Activated B cell treated with CpG ODN at 0.5 μM for 24 hours (primary cell): ENCODE results near the gene RCCD1. TPM values are rescaled to one million over a fixed set of nuclear protein-coding genes. Genes with fewer than 3 reads are reported as not detected.

ENCODE experiments used
- ATAC-seq: fragments of 200-7000 bp; cut with Tn5 transposase; one replicate; pipeline ENCODE4 v1.10.0; 2021; ENCODE audit warnings: low read depth, mild to moderate bottlenecking, moderate library complexity
- CTCF ChIA-PET: fragments of 350-600 bp; sonication (Branson Sonifier 250); formaldehyde crosslinking; loops from one replicate; lab custom pipeline; 2021; ENCODE audit warnings: antibody characterized with exemption; lab: Charles Lee
- POLR2A ChIA-PET: fragments of 350-600 bp; sonication (Branson Sonifier 250); formaldehyde crosslinking; loops from one replicate; lab custom pipeline; 2021; ENCODE audit warnings: antibody characterized with exemption; lab: Charles Lee
- DNase-seq: peaks from one replicate; pipeline ENCODE4 v3.0.0; 2022
- H3K27ac Mint-ChIP-seq: one replicate; pipeline ENCODE4 v1.8.0; 2020; ENCODE audit warnings: mixed read lengths
- H3K27me3 Mint-ChIP-seq: one replicate; pipeline ENCODE4 v1.8.0; 2021; ENCODE audit warnings: mixed read lengths
- H3K36me3 Mint-ChIP-seq: one replicate; pipeline ENCODE4 v1.8.0; 2021; ENCODE audit warnings: low read depth, mixed read lengths
- H3K4me1 Mint-ChIP-seq: one replicate; pipeline ENCODE4 v1.8.0; 2021; ENCODE audit warnings: mixed read lengths
- H3K4me3 Mint-ChIP-seq: one replicate; pipeline ENCODE4 v1.8.0; 2020; ENCODE audit warnings: mild to moderate bottlenecking, mixed read lengths
- H3K9me3 Mint-ChIP-seq: one replicate; pipeline ENCODE4 v1.8.0; 2020; ENCODE audit warnings: mixed read lengths
- intact Hi-C: fragments of 100-400 bp; cut with micrococcal nuclease; formaldehyde crosslinking; loops from one replicate; pipeline ENCODE4 v1.15.1; 2024
- total RNA-seq: library from RNA; stranded (reverse); gene quantifications from 2 replicates; pipeline ENCODE4 v1.2.3, GENCODE V29; 2022
- TF ChIP-seq, protein P1 (sequence below): fragments of 200-600 bp; IDR thresholded peaks from one replicate; pipeline ENCODE4 v1.8.0; 2022; ENCODE audit warnings: antibody characterized with exemption, mild to moderate bottlenecking

RCCD1 gene
- total RNA-seq, 1 donor from 2014 or later, result 19.3 TPM

DNA sequence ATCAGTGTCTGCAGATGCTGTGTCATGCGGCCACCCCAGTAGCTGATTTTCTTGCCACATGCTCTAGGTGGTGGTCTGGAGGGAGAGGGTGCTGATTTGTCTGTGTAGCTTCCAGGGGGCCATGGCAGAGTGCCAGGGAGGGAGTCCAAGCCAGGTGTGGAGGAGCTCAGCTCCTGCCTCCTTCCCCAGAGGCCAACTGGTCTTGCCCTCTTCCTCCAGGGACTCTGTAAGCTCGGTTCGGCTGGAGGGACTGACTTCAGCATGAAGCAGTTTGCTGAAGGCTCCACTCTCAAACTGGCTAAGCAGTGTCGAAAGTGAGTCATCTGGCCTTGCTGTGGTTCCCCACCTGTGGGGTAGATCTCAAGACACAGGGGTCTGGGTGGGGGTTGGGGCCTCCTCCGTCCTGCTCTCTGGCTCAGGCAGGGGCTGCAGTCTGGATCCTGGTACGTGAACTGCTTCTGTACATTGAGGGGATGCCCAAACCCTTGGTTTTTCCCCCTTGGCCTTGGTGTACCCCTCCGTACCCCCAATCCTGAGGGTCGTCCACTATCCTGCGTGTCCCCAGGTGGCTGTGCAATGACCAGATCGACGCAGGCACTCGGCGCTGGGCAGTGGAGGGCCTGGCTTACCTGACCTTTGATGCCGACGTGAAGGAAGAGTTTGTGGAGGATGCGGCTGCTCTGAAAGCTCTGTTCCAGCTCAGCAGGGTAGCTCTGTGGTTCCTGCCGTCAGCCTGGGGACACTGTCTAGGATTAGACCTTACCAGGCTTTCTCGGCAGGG is 6.9 kb upstream of the RCCD1 start:
- Mint-ChIP-seq H3K4me3 (no peak overlapping the region), H3K27me3 (no peaks in the 10 kb centered on the region), H3K9me3 (no peaks in the 10 kb centered on the region), H3K4me1 (no peaks in the 10 kb centered on the region), H3K36me3 (peaks cover 81% of the 10 kb centered on the region), H3K27ac (no peak overlapping the region)
- DNase-seq (no peak), ATAC-seq (no peak)
- TF ChIP-seq, protein P1, sequence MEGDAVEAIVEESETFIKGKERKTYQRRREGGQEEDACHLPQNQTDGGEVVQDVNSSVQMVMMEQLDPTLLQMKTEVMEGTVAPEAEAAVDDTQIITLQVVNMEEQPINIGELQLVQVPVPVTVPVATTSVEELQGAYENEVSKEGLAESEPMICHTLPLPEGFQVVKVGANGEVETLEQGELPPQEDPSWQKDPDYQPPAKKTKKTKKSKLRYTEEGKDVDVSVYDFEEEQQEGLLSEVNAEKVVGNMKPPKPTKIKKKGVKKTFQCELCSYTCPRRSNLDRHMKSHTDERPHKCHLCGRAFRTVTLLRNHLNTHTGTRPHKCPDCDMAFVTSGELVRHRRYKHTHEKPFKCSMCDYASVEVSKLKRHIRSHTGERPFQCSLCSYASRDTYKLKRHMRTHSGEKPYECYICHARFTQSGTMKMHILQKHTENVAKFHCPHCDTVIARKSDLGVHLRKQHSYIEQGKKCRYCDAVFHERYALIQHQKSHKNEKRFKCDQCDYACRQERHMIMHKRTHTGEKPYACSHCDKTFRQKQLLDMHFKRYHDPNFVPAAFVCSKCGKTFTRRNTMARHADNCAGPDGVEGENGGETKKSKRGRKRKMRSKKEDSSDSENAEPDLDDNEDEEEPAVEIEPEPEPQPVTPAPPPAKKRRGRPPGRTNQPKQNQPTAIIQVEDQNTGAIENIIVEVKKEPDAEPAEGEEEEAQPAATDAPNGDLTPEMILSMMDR, result no peak
- POLR2A ChIA-PET, result no interaction called here
- CTCF ChIA-PET, result interaction anchor here (1.1 to 1.6 kb wide), 2 partner anchors 9 to 10 kb away, joined by 3 to 5 read pairs; no protein-coding TSS in a partner anchor
- intact Hi-C loops, result no loop called here

DNA sequence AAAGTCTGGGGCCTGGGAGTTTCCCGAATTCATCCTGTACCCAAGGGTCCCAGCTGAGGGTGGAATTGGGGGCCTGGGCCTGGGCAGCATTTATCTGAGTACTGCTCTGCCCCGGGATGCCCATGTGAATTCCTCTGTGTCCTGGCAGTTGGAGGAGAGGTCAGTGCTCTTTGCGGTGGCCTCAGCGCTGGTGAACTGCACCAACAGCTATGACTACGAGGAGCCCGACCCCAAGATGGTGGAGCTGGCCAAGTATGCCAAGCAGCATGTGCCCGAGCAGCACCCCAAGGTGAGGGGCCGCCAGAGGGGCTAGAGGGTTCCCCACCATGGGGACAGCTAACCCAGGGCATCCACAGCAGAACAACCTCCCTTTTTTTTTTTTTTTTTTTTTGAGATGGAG is 6.2 kb upstream of the RCCD1 start:
- TF ChIP-seq, protein P1, result no peak
- H3K9me3 Mint-ChIP-seq, result no peaks in the 10 kb centered on the region
- H3K4me3 Mint-ChIP-seq, result no peak overlapping the region
- DNase-seq (no peak), ATAC-seq (no peak)
- no peak overlapping the region for H3K27ac Mint-ChIP-seq
- H3K4me1 Mint-ChIP-seq, result no peaks in the 10 kb centered on the region
- no peaks in the 10 kb centered on the region for H3K27me3 Mint-ChIP-seq
- ChIA-PET POLR2A (interaction anchor here (0.9 kb wide), 1 partner anchor 16 kb away, joined by 3 read pairs; the partner anchor contains the start of gene HDDC3), CTCF (interaction anchor here (1.1 to 1.6 kb wide), 2 partner anchors 10 kb away, joined by 3 to 5 read pairs; no protein-coding TSS in a partner anchor)
- intact Hi-C loops, result no loop called here
- peaks cover 81% of the 10 kb centered on the region for H3K36me3 Mint-ChIP-seq

DNA sequence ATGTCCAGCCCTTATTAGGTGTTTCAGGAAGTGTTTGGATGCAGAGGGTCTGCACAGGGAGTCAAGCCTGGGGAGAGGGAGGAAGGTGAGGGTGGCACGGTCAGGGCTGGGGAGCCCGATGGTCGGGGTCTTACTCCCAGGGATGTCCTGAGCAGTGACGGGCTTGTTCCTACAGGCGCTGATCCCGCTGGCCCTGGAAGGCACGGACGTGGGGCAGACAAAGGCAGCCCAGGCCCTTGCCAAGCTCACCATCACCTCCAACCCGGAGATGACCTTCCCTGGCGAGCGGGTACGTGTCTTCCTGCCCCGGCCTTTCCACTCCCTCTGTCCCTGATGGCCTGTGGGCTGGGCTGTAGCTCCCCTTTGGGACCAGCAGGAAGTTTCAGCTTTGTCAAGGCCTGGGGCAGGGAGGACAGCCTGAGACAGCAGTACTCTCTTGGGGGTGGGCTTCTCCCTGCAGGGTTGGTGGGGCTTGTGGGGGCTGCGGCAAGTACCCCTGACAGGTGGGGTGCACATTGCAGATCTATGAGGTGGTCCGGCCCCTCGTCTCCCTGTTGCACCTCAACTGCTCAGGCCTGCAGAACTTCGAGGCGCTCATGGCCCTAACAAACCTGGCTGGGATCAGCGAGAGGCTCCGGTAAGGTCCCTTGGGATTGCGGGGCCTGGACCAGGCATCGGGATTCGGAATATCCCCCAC is 4.6 kb upstream of the RCCD1 start:
- no peak overlapping the region for H3K27ac Mint-ChIP-seq
- no peak for DNase-seq
- TF ChIP-seq, protein P1, result no peak
- peaks cover 70% of the 10 kb centered on the region for H3K36me3 Mint-ChIP-seq
- POLR2A ChIA-PET, result interaction anchor here (0.6 kb wide), 1 partner anchor 9 kb away, joined by 6 read pairs; no protein-coding TSS in a partner anchor
- CTCF ChIA-PET, result no interaction called here
- ATAC-seq, result no peak
- no peaks in the 10 kb centered on the region for H3K27me3 Mint-ChIP-seq
- H3K4me1 Mint-ChIP-seq, result peaks cover 5% of the 10 kb centered on the region
- intact Hi-C loops, result loop anchor here (10.0 kb wide), 1 partner anchor 1125 kb away; no protein-coding TSS in a partner anchor
- H3K9me3 Mint-ChIP-seq, result no peaks in the 10 kb centered on the region
- no peak overlapping the region for H3K4me3 Mint-ChIP-seq

DNA sequence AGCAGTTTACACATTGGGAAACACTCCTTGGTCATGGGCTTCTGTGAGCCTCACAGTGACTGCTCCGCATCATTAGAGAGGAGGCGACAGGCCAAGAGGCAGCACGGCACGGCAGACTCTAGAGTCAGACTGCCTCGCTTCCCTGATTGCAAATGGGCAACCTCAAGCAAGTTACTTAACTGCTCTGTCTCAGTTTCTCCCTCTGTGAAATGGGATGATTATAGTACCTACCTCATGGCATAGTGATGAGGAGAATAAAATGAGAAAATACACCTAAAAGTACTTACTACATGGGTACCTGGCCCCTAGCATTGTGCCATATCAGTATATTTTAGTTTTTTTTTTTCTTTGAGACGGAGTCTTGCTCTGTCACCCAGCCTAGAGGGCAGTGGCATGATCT is 4.0 kb upstream of the RCCD1 start:
- no peak overlapping the region for H3K27ac Mint-ChIP-seq
- DNase-seq (no peak), ATAC-seq (no peak)
- TF ChIP-seq, protein P1, result no peak
- POLR2A ChIA-PET, result interaction anchor here (0.6 kb wide), 1 partner anchor 8 kb away, joined by 6 read pairs; no protein-coding TSS in a partner anchor
- no peaks in the 10 kb centered on the region for H3K27me3 Mint-ChIP-seq
- CTCF ChIA-PET, result no interaction called here
- H3K4me1 Mint-ChIP-seq, result peaks cover 9% of the 10 kb centered on the region
- no peaks in the 10 kb centered on the region for H3K9me3 Mint-ChIP-seq
- no peak overlapping the region for H3K4me3 Mint-ChIP-seq
- H3K36me3 Mint-ChIP-seq, result peaks cover 68% of the 10 kb centered on the region
- intact Hi-C loops, result loop anchor here (10.0 kb wide), 1 partner anchor 1124 kb away; no protein-coding TSS in a partner anchor
